Cardiac fibroblast (primary cell): ENCODE data around the gene RAB3IL1.
A peak's percentile ranks its signal among the peaks of the same experiment; 100 is the strongest.

Experiments
- DNase-seq, 2 donors: peaks; one replicate each; pipeline versions ENCODE4 v3.0.0 to v3.0.0-alpha.2; 2010; ENCODE audit warnings: low read depth in 2 of 2
- H3K4me3 ChIP-seq, 2 donors: replicated peaks in 1 of 2; 1 replicate in 1 of 2; 2 replicates in 1 of 2; pipeline ENCODE4 v1.5.1; 2011; ENCODE audit warnings: low read depth in 2 of 2, low read length in 2 of 2, mild to moderate bottlenecking in 2 of 2, moderate library complexity in 1 of 2
- CTCF ChIP-seq: IDR thresholded peaks from one replicate; pipeline ENCODE4 v1.5.1; 2011; ENCODE audit warnings: low read depth, mild to moderate bottlenecking, low read length, inconsistent platforms

The RAB3IL1 gene

GRCh38 chr11:61919705-61920631 is 2.6 kb upstream of the RAB3IL1 start:
- no peak for DNase-seq
- no peak overlapping the region for H3K4me3 ChIP-seq
- TF ChIP-seq CTCF = no peak

GRCh38 chr11:61918938-61919704 is 1.8 kb upstream of the RAB3IL1 start:
- no peak overlapping the region for H3K4me3 ChIP-seq
- DNase-seq = peak in 1 of 2 donors; percentile 61
- TF ChIP-seq CTCF = no peak

- DNase-seq = no peak
- TF ChIP-seq CTCF = no peak
- H3K4me3 ChIP-seq = peak overlapping the region in 1 of 2 donors; percentile 58
Measured at GRCh38 chr11:61918251-61918937, 1.0 kb upstream of the RAB3IL1 start.

GRCh38 chr11:61916737-61917333 is 531 bp downstream of the RAB3IL1 start:
- DNase-seq = no peak
- H3K4me3 ChIP-seq = peak overlapping the region; percentile 58 to 62
- no peak for TF ChIP-seq CTCF

GRCh38 chr11:61914471-61915171 is 2.7 kb downstream of the RAB3IL1 start:
- TF ChIP-seq CTCF = no peak
- DNase-seq = no peak
- no peak overlapping the region for H3K4me3 ChIP-seq
